GOT3 (cell line): ENCODE measurements around the gene NBEA.

Source experiments
- DNase-seq: peaks from one replicate; lab custom pipeline; 2025; ENCODE audit warnings: mixed read lengths; lab: John Stamatoyannopoulos, UW

Gene NBEA

GRCh38 chr13:35712907-35713761 lies 771.1 kb downstream of the NBEA start:
- no peak for DNase-seq

GRCh38 chr13:35714121-35714520 lies 772.1 kb downstream of the NBEA start:
- DNase-seq = no peak

GRCh38 chr13:35714588-35715377 lies 772.7 kb downstream of the NBEA start:
- DNase-seq = no peak

GRCh38 chr13:35716186-35716585 lies 774.1 kb downstream of the NBEA start:
- no peak for DNase-seq

GRCh38 chr13:35716729-35717128 lies 774.7 kb downstream of the NBEA start:
- DNase-seq = no peak

GRCh38 chr13:35718084-35718483 lies 776.0 kb downstream of the NBEA start:
- DNase-seq = no peak

GRCh38 chr13:35720290-35720689 lies 778.2 kb downstream of the NBEA start:
- no peak for DNase-seq

GRCh38 chr13:35720690-35721554 lies 778.9 kb downstream of the NBEA start:
- no peak for DNase-seq
